BJ (cell line): Measurements from ENCODE around the gene STK17A. TPM values are rescaled to one million over a fixed set of nuclear protein-coding genes. Genes with fewer than 3 reads are reported as not detected.

Source experiments
- CTCF ChIA-PET: fragments of 350-600 bp; formaldehyde crosslinking; extraction: SDS; loops from one replicate; lab custom pipeline; 2021; ENCODE audit warnings: antibody characterized with exemption, inconsistent platforms; lab: Yijun Ruan, JAX
- POLR2A ChIA-PET: fragments of 300-600 bp; sonication (Branson Sonifier 250); formaldehyde crosslinking; extraction: SDS; loops from one replicate; lab custom pipeline; 2021; ENCODE audit warnings: antibody characterized with exemption; lab: Charles Lee
- DNase-seq: peaks from one replicate; pipeline ENCODE4 v3.0.0-alpha.2; 2011; ENCODE audit warnings: low read depth
- H3K27me3 ChIP-seq: 2 replicates; pipeline ENCODE4 v1.6.0; 2011; ENCODE audit warnings: low read length; ENCODE audit not compliant: control insufficient read depth, insufficient read depth
- H3K36me3 ChIP-seq: 2 replicates; pipeline ENCODE4 v1.5.1; 2011; ENCODE audit warnings: low read length; ENCODE audit not compliant: control insufficient read depth, insufficient read depth
- H3K4me3 ChIP-seq: 2 replicates; pipeline ENCODE4 v1.5.1; 2011; ENCODE audit warnings: low read depth, mild to moderate bottlenecking, control low read depth, low read length
- CTCF ChIP-seq: IDR thresholded peaks from 2 replicates; pipeline ENCODE4 v1.5.1; 2011; ENCODE audit warnings: low read depth, mild to moderate bottlenecking, control low read depth, inconsistent platforms, low read length, moderate library complexity; ENCODE audit not compliant: insufficient read depth
- polyA plus RNA-seq: library from polyadenylated mRNA; depleted of rRNA; stranded (reverse); fragments of >200 nt; gene quantifications from 2 replicates; pipeline ENCODE4 v1.2.3, GENCODE V29; 2011

Gene STK17A
- polyA plus RNA-seq, 1 experiment = 12.3 TPM

- Histone ChIP-seq H3K27me3 (no peaks in the 10 kb centered on the region), H3K36me3 (peaks cover 1% of the 10 kb centered on the region; the same call in 1 of the 2 replicates), H3K4me3 (no peak overlapping the region)
- CTCF ChIA-PET = interaction anchor here (1.0 kb wide), 1 partner anchor 238 kb away, joined by 3 read pairs; no protein-coding TSS in a partner anchor
- DNase-seq = no peak
- TF ChIP-seq CTCF = no peak
- POLR2A ChIA-PET = no interaction called here
Observed at GRCh38 chr7:43600056-43600455, 17.1 kb downstream of the STK17A start.

- Histone ChIP-seq H3K27me3 (no peaks in the 10 kb centered on the region), H3K4me3 (no peak overlapping the region), H3K36me3 (peaks cover under 1% of the 10 kb centered on the region; the same call in 1 of the 2 replicates)
- CTCF ChIA-PET = interaction anchor here (0.8 kb wide), 1 partner anchor 17 kb away, joined by 3 read pairs; no protein-coding TSS in a partner anchor
- no peak for DNase-seq
- no peak for TF ChIP-seq CTCF
- POLR2A ChIA-PET = no interaction called here
Observed at GRCh38 chr7:43602256-43602655, 19.3 kb downstream of the STK17A start.

GRCh38 chr7:43604251-43604650 lies 21.3 kb downstream of the STK17A start:
- peaks cover 4% of the 10 kb centered on the region for H3K36me3 ChIP-seq
- H3K27me3 ChIP-seq = no peaks in the 10 kb centered on the region
- CTCF ChIA-PET = interaction anchor here (0.8 to 2.1 kb wide), 4 partner anchors 9 to 21 kb away, joined by 3 to 5 read pairs (median 4); partner anchors contain the start of gene STK17A
- no peak for TF ChIP-seq CTCF
- H3K4me3 ChIP-seq = no peak overlapping the region
- no peak for DNase-seq
- POLR2A ChIA-PET = no interaction called here

GRCh38 chr7:43609097-43609496 lies 26.2 kb downstream of the STK17A start:
- POLR2A ChIA-PET = no interaction called here
- Histone ChIP-seq H3K36me3 (peaks cover 8% of the 10 kb centered on the region), H3K4me3 (no peak overlapping the region), H3K27me3 (no peaks in the 10 kb centered on the region)
- no peak for DNase-seq
- no peak for TF ChIP-seq CTCF
- CTCF ChIA-PET = interaction anchor here (0.9 to 1.5 kb wide), 2 partner anchors 18 to 26 kb away, joined by 3 to 7 read pairs; partner anchors contain the start of gene STK17A

- ChIA-PET CTCF (interaction anchor here (1.2 to 2.7 kb wide), 3 partner anchors 26 to 88 kb away, joined by 3 to 15 read pairs (median 4); partner anchors contain the start of gene STK17A), POLR2A (interaction anchor here (0.6 kb wide), 1 partner anchor 25 kb away, joined by 7 read pairs; no protein-coding TSS in a partner anchor)
- Histone ChIP-seq H3K4me3 (no peak overlapping the region), H3K36me3 (peaks cover 15% of the 10 kb centered on the region), H3K27me3 (no peaks in the 10 kb centered on the region)
- no peak for TF ChIP-seq CTCF
- DNase-seq = no peak
Observed at GRCh38 chr7:43612128-43612527, 29.2 kb downstream of the STK17A start.
